MG63 (cell line): Measurements from ENCODE around the gene USP47. TPM values are rescaled to one million over a fixed set of nuclear protein-coding genes. Genes with fewer than 3 reads are reported as not detected.

Experiments used
- DNase-seq: peaks from one replicate; pipeline ENCODE4 v3.0.0-alpha.2; 2020
- H3K27me3 ChIP-seq: fragments of 250-450 bp; sonication (Bioruptor Pico); 2 replicates; pipeline ENCODE4 v1.5.1; 2020; ENCODE audit warnings: mild to moderate bottlenecking, moderate library complexity
- H3K36me3 ChIP-seq: fragments of 250-450 bp; sonication (Bioruptor Pico); 2 replicates; pipeline ENCODE4 v1.5.1; 2020; ENCODE audit warnings: mild to moderate bottlenecking, moderate library complexity
- H3K4me3 ChIP-seq: fragments of 250-450 bp; sonication (Bioruptor Pico); 2 replicates; pipeline ENCODE4 v1.5.1; 2020; ENCODE audit warnings: mild to moderate bottlenecking, moderate library complexity
- H3K9me3 ChIP-seq: fragments of 250-450 bp; sonication (Bioruptor Pico); 2 replicates; pipeline ENCODE4 v1.5.1; 2020; ENCODE audit warnings: mild to moderate bottlenecking, moderate library complexity
- total RNA-seq: library from RNA; depleted of rRNA; stranded (reverse); fragments of >200 nt; shearing (Covaris generic); gene quantifications from 2 replicates; pipeline ENCODE4 v1.2.3, GENCODE V29; 2014; ENCODE audit warnings: low replicate concordance

Gene USP47
- total RNA-seq, 1 experiment from 2014 or later, result 9.9 TPM

DNA sequence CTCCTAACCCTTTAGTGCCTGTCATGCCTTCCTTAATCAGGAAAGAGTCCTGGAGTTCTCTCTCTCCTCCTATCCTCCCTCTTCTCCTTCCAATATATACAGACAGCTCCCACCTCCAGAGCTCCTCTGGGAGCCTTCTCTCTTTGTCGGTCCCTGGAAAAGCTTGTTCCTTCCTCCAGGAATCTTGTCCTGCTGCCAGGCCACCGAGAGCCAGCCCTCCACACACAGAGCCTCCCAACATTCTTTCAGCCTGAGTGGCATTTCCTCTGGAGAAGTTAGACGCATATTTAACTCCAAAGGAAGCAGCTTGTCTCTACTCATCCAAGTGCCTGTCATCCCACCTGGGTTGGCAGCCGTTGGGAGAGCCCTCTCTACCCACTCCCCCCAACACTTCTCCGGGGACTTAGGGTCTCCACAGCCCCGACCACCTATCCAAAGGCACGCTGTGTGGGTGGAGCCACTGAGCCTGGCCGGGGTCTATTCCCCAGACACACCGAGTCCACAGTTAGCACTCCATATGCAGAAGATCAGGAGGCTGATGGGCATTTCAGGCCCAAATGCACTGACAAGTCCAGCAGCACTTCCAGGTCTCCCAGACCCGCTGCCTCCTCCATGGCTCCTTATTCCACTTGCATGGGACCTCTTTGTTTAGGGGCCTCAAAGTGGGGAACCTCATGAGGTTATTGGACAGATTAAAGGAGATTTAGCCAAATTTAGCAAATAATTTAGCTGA lies 135.6 kb downstream of the USP47 start:
- peak; percentile 94 for DNase-seq
- no peak overlapping the region for H3K4me3 ChIP-seq
- no peaks in the 10 kb centered on the region for H3K27me3 ChIP-seq
- H3K9me3 ChIP-seq, result peaks cover 14% of the 10 kb centered on the region
- H3K36me3 ChIP-seq, result peaks cover 66% of the 10 kb centered on the region

DNA sequence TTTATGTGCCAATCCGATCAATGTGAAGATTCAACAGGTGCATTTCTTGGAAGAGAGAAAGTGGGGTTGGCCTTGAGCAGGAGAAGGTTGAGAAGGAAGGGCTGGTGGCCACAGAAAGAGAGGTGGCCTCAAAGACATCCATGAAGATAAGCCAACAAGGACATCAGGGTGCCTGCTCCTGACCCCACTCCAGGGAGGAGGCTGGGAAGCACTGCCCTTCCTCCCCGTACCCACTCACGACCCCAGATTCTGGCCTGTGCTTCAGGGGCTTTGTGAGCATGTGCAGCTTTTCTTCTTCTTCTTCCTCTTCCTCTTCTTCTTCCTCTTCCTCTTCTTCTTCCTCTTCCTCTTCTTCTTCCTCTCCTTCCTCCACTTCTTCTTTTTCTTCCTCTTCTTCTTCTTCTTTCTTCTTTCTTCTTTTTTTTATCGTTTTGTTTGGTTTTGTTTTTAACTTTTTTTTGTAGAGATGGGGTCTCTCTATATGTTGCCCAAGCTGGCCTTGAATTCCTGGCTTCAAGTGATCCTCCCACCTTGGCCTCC lies 136.4 kb downstream of the USP47 start:
- peaks cover 14% of the 10 kb centered on the region for H3K9me3 ChIP-seq
- H3K27me3 ChIP-seq, result no peaks in the 10 kb centered on the region
- H3K36me3 ChIP-seq, result peaks cover 64% of the 10 kb centered on the region
- no peak for DNase-seq
- H3K4me3 ChIP-seq, result no peak overlapping the region

DNA sequence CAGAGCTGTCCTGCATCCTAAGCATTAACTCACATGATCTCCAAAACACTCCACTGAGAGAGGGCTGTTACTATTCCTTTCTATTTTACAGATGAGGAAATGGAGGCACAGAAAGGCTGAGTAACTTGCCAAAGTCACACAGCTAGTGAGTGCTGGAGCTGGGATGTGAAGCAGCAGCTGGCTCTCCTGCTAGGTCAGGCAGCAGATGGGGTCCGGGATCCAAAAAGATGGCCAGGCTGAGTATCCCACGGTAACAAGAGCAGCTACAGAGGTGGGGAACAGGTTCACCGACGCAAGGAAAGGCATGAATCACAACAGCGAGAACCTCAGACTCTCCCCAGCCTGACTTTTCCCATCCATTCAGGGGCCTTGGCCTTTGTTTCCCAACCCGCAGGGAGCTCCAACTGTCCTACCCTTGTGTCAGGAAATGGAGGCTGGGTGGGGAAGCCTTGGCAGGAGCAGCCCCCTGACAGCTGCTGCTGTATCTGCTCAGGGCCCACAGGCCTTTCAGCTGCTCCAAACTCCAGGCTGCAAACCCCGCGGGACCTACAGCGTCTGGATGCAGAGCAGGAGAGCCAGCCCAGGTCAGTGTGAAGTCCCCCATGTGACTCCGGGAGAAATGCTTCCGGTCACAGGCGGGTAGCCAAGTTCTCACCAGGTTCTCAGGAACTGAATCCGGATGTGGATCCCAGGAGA lies 137.2 kb downstream of the USP47 start:
- DNase-seq, result peak; percentile 86
- Histone ChIP-seq H3K9me3 (peaks cover 14% of the 10 kb centered on the region), H3K36me3 (peaks cover 58% of the 10 kb centered on the region)

DNA sequence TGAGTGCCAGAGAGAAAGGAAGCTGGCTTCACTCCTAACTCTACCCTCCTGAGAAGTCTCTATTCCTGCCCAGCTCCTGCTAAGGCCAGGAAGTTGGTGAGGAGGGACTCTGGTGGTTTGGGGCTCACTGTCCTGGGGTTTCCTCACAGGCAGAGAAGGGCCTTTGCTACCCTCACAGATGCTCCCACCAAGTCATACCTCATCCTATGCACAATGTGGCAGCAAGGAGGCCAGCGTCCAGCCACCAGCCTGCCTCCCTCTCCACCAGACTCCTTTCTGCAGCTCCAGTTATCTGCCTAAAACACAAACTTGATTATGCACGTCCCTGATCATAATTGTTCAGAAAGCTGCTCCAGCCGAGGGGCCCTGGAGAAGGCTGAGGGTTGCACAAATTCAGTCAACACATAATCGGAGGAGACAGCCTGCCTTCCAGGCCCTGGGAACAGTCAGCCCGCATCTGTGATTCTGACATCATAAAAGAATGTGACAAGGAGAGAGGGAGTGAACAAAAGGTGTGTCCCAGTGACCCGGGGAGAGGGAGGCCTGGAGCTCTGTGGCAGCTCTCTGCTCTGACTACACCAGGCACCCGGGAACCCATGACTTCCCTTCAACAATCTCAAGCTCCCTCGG lies 137.8 kb downstream of the USP47 start:
- no peak overlapping the region for H3K4me3 ChIP-seq
- no peak for DNase-seq
- peaks cover 52% of the 10 kb centered on the region for H3K36me3 ChIP-seq
- peaks cover 14% of the 10 kb centered on the region for H3K9me3 ChIP-seq
- H3K27me3 ChIP-seq, result no peaks in the 10 kb centered on the region

More for the DNA sequence above, 137.2 kb downstream of the USP47 start:
- no peak overlapping the region for H3K4me3 ChIP-seq
- H3K27me3 ChIP-seq, result no peaks in the 10 kb centered on the region

DNA sequence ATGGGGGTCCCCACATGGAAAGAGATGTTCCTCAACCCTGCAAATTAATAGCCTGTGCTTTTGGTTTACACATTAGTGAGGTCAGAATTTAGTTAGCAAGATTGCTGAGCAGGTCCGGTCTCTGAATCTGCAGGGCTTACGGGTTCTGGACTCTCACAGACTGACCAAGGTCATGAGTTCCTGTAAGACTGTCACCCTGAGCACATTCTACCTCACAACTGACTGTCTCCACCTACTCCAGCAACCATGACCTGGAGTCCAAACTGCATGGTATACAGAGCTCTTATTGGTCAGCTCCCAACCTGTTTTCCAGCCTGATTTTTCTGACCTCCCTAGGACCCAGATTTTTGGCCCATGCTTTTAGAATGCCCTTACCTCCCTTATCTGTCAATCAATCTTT lies 138.4 kb downstream of the USP47 start:
- no peak for DNase-seq
- H3K4me3 ChIP-seq, result no peak overlapping the region
- peaks cover 52% of the 10 kb centered on the region for H3K36me3 ChIP-seq
- peaks cover 14% of the 10 kb centered on the region for H3K9me3 ChIP-seq
- H3K27me3 ChIP-seq, result no peaks in the 10 kb centered on the region

DNA sequence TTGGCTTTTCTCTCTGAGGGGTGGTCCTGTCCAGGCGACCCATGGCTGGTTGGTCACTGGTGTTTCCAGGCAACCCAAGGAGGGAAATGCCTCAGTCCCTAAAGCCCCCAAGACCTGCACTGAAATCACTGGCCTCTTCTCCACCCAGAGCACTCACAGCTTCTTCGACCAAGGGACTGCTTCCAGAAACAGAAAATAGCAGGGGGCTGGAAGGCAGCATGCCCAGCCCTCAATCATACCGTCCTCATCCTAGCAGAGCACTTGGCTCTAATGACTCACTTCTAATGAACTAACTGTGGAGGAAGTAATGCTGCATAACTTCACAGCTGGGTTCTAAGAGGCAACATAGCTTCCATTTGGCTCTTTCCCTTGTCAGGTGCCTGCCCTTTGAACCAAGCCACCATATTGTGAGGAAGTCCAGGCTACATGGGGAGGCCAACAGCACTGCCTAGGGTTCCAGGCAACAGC lies 139.1 kb downstream of the USP47 start:
- peak; percentile 76 for DNase-seq
- H3K36me3 ChIP-seq, result peaks cover 58% of the 10 kb centered on the region
- peaks cover 14% of the 10 kb centered on the region for H3K9me3 ChIP-seq
- H3K4me3 ChIP-seq, result no peak overlapping the region
- H3K27me3 ChIP-seq, result no peaks in the 10 kb centered on the region

DNA sequence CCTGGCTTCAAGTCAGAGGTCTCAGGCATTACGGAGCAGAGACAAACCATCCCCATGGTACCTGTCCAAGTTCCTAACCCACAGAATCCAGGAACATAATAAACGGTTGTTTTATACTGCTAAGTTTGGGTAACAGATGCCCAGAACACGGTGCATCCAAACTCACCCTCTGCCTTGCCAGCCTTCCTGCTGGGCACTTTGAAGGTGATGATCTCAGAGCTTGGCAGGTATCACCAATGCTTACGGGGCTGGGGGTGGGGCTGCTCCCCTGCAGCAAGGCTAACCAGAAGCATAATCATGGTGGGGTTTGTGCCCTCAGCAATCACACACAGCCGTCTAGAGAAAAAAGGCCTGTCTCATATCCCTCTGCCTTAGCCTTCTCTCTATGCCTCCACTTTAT lies 139.6 kb downstream of the USP47 start:
- Histone ChIP-seq H3K9me3 (peaks cover 14% of the 10 kb centered on the region), H3K27me3 (no peaks in the 10 kb centered on the region), H3K36me3 (peaks cover 62% of the 10 kb centered on the region), H3K4me3 (no peak overlapping the region)
- DNase-seq, result peak; percentile 68

DNA sequence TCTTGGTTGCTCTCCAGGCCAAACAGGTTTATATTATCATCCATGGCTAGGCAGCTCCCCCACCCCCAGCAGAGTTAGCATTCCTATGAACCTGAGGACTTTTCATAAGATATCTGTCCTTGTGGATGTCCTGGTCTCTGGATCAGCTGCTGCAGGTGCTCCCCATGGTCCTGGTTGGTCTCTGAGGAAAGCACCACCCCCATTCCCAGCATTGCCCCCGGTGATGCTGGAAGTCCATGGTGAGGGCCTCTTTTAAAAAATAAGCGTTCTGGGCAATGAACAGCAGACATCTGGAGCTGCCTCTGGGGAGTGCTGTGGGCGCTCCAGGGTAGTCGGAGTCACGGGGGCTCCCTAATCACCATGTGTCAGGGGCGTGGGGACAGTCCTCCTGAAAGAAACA lies 140.1 kb downstream of the USP47 start:
- Histone ChIP-seq H3K4me3 (no peak overlapping the region), H3K27me3 (no peaks in the 10 kb centered on the region), H3K36me3 (peaks cover 66% of the 10 kb centered on the region), H3K9me3 (peaks cover 14% of the 10 kb centered on the region)
- DNase-seq, result no peak

DNA sequence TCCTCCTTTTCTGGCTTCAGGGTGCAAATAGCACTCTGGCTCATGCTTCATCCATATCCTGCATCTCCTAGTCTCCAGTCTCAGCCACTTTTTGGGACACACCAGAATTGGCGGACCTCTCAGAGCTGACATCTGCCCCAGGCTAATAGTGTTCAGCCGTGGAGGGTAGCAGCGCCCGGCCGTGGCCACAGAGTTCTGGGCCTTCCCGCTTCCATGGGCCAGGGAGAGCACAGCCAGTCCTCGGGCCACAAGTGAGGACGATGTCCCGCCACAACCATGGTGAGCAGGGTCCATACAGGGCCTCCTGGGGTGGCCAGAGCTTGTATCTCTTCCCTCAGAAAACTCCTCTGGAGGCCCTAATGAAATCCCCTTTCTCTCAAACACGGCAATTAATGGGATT lies 140.7 kb downstream of the USP47 start:
- H3K36me3 ChIP-seq, result peaks cover 72% of the 10 kb centered on the region
- no peaks in the 10 kb centered on the region for H3K27me3 ChIP-seq
- H3K9me3 ChIP-seq, result peaks cover 14% of the 10 kb centered on the region

DNA sequence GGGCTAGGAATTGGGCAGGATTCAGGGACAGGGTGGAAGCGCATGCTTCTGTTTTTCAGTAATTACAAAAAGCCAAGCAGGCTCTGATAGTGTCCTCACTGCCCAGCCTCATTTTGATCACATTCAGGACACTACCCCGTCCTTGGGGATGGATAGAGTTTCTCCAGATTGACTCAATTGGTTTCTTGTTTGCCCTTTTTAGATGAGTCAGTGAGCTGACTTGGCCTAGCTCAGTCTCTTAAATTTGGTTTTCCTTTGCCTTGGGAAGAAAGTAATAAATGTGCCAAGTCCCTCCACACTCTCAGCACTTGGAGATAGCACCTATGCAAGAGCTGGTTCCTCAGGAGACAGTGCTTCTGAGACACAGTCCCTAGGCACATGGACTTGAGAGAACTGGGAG lies 141.2 kb downstream of the USP47 start:
- peaks cover 14% of the 10 kb centered on the region for H3K9me3 ChIP-seq
- peaks cover 69% of the 10 kb centered on the region for H3K36me3 ChIP-seq
- DNase-seq, result peak; percentile 32
- no peaks in the 10 kb centered on the region for H3K27me3 ChIP-seq
- H3K4me3 ChIP-seq, result no peak overlapping the region

More for the DNA sequence above, 140.7 kb downstream of the USP47 start:
- H3K4me3 ChIP-seq, result no peak overlapping the region
- no peak for DNase-seq

DNA sequence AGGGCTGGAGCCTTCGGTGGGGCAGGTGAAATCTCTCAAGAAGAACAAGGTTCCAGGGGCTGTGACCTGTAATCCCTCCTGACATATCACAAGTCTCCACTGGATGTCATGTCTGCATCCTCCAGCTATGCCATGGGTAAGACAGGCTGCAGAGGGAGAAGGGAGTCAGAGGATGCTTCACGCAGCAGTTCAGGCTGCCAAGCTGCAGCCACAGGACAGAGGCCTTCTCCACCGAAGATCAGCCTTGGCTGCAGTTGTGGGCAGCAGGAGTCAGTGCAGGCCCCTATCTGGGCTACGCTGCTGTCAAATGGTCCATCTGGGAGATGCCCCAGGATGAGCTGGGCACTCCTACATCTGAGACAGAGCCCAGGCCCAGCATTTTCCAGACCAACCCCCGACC lies 141.7 kb downstream of the USP47 start:
- H3K36me3 ChIP-seq, result peaks cover 65% of the 10 kb centered on the region
- H3K4me3 ChIP-seq, result no peak overlapping the region
- peak; percentile 24 for DNase-seq
- peaks cover 14% of the 10 kb centered on the region for H3K9me3 ChIP-seq
- no peaks in the 10 kb centered on the region for H3K27me3 ChIP-seq

DNA sequence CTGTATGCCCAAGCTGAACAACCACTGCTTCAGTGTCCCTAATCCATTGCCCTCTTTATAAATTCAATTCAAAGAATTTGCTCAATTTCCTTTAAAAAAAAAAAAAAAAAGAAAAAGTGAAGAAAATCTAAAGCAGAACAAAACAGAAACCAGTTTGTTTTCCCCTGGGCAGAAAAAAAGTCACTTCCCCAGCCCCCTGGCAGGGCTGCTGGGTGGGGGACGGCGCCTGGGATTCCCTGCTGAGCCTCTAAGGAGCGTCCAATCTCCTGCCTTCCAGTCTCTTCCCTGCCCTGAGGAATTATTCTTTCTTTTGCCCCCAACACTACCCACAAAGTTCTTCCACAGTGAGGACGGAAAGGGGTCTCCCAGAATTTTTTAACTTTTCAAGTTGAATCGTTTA lies 142.8 kb downstream of the USP47 start:
- no peak overlapping the region for H3K4me3 ChIP-seq
- H3K9me3 ChIP-seq, result peaks cover 14% of the 10 kb centered on the region
- H3K36me3 ChIP-seq, result peaks cover 64% of the 10 kb centered on the region
- H3K27me3 ChIP-seq, result no peaks in the 10 kb centered on the region
- DNase-seq, result no peak

DNA sequence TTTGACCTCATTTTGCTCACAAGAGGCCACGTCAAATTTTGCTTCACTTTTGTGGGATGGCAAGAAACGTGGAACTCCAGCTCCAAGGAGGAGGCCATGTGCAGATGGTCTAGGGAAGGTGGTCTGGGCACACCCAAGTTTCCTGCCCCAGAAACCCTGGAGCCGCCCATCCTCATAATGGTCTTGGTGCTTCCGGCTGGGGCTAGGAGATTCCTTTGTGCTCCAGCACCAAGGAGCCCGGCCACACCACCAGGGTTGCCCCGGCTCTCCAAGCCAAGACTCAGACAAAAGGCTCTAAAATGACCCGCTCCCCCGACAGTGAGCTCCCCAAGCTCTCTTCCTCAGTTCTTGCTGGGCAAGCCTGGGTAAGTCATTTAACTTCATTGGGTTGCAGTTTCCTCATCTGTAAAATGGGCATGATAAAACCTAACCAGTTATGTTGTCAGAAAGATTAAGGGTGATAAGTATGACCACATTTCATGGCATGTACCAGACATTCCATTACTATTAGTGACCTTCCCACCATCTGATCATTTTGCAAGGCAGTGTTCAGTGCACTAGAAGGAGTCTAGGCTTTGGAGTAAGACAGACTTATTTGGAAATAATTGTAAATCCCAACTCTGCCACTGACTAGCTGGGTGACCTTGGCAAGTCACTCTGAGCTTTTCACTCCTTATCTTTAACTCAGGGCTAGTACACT lies 143.4 kb downstream of the USP47 start:
- Histone ChIP-seq H3K36me3 (peaks cover 65% of the 10 kb centered on the region), H3K27me3 (no peaks in the 10 kb centered on the region), H3K9me3 (peaks cover 14% of the 10 kb centered on the region), H3K4me3 (no peak overlapping the region)
- DNase-seq, result no peak

DNA sequence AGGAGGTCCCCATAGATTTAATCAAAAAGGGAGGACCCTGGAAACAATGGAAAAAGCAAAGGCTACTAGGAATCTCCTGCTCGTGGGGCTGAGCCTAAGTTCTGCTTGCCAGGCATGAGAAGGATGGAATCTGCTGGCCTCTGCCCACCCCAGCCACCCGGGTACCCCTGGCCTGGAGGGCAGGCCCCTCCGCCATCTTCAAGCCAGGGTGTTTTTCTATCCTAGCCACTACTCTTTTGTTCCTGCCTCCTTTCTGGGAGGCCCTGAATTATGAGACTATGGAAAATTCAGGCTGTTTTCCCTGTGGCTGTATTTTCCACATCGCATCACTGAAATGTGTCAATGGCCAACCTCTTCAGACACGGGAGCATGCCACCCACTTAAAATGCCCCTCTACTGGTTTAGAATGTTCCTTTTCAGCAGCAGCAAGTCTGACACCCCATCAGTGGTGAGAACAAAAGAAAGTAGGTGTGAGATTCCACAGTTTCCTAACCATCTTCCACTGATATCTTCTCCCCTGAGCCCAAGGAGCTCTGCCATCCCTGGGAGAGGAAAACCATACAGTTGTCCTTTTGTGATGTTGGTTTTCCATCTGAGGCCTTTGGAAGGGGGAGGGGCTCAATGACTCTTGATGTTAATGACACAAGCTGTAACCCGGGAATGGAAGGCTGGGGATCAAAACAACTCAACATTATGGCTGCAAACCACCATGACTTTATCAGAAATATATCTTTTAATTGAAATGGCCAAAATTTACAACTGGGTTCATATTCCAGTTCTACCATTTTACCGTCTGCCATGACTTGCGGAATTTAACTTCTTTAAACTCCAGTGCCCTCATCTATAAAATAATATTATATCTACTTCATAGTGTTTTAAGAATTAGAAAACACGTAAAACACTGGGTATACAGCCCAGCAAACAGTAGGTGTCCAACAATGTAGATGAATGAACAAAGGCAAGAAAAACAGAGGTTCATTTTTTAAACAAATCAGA lies 144.5 kb downstream of the USP47 start:
- DNase-seq, result no peak
- Histone ChIP-seq H3K4me3 (no peak overlapping the region), H3K36me3 (peaks cover 57% of the 10 kb centered on the region), H3K9me3 (peaks cover 11% of the 10 kb centered on the region), H3K27me3 (no peaks in the 10 kb centered on the region)

DNA sequence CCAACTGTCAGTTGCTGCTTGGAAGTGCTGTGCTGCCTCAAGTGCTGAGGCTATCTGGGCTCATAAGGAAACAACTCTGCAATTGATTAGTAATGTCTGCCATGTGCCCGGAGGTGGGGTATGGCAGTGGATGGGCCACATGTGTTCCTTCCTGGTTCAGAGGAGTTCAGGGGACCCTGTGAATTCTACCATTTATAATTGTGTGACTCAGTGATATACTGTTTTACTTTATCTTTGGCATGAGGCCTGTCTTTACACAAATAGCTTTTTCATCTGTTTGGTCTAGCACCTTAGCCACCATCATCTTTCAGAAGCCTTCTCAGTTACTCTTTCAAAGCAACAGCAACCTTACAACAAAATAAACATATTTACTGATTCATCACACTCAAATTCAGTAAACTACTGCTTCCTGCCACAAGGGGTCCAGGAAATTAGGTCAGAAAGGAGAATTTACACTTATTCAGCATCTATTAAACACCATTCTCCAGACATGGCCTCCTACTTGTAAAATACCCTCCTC lies 145.8 kb downstream of the USP47 start:
- Histone ChIP-seq H3K36me3 (peaks cover 51% of the 10 kb centered on the region), H3K27me3 (no peaks in the 10 kb centered on the region), H3K9me3 (no peaks in the 10 kb centered on the region), H3K4me3 (no peak overlapping the region)
- DNase-seq, result peak; percentile 56
